Epidermal melanocyte (primary cell): ENCODE data around the gene RASSF10.

Experiments used
- DNase-seq: peaks from one replicate; pipeline ENCODE4 v3.0.0; 2011; ENCODE audit warnings: low spot score; ENCODE audit not compliant: insufficient read length

RASSF10 gene

GRCh38 chr11:13008625-13009475 lies at the start of gene RASSF10:
Gene RASSF10 (plus strand): TSS chr11:13009316. CDS start chr11:13009577, 261 bp downstream.
- peak; percentile 36 for DNase-seq

- DNase-seq, result no peak
Observed at GRCh38 chr11:12961615-12962014, 47.5 kb upstream of the RASSF10 start.

- DNase-seq, result no peak
Observed at GRCh38 chr11:12962306-12962705, 46.8 kb upstream of the RASSF10 start.

- DNase-seq, result no peak
Observed at GRCh38 chr11:12963051-12963450, 46.1 kb upstream of the RASSF10 start.

- DNase-seq, result peak; percentile 87
Observed at GRCh38 chr11:12963792-12964536, 45.2 kb upstream of the RASSF10 start.

- no peak for DNase-seq
Observed at GRCh38 chr11:12964650-12965049, 44.5 kb upstream of the RASSF10 start.

GRCh38 chr11:12966002-12966401 lies 43.1 kb upstream of the RASSF10 start:
- no peak for DNase-seq

- DNase-seq, result no peak
Observed at GRCh38 chr11:12968101-12968500, 41.0 kb upstream of the RASSF10 start.

GRCh38 chr11:12968826-12969225 lies 40.3 kb upstream of the RASSF10 start:
- DNase-seq, result no peak

GRCh38 chr11:12971955-12972354 lies 37.2 kb upstream of the RASSF10 start:
- no peak for DNase-seq

GRCh38 chr11:12973528-12974181 lies 35.5 kb upstream of the RASSF10 start:
- no peak for DNase-seq

- DNase-seq, result no peak
Observed at GRCh38 chr11:12975195-12975594, 33.9 kb upstream of the RASSF10 start.

GRCh38 chr11:12979928-12980689 lies 29.0 kb upstream of the RASSF10 start:
- DNase-seq, result no peak

- DNase-seq, result no peak
Observed at GRCh38 chr11:12981676-12982522, 27.2 kb upstream of the RASSF10 start.

GRCh38 chr11:12983336-12983735 lies 25.8 kb upstream of the RASSF10 start:
- DNase-seq, result no peak

GRCh38 chr11:12986194-12986898 lies 22.8 kb upstream of the RASSF10 start:
- DNase-seq, result no peak

GRCh38 chr11:12989428-12990161 lies 19.5 kb upstream of the RASSF10 start:
- DNase-seq, result no peak

- no peak for DNase-seq
Observed at GRCh38 chr11:12990162-12990480, 19.0 kb upstream of the RASSF10 start.

GRCh38 chr11:12991426-12991825 lies 17.7 kb upstream of the RASSF10 start:
- DNase-seq, result no peak
